K562 (cell line): ENCODE results near the gene ARIH1. TPM values are rescaled to one million over a fixed set of nuclear protein-coding genes. Genes with fewer than 3 reads are reported as not detected.

Experiments
- ARID2 ChIP-seq: fragments of 450-650 bp; IDR thresholded peaks from 2 replicates; pipeline ENCODE4 v1.6.1; 2017; ENCODE audit warnings: antibody characterized with exemption, mild to moderate bottlenecking
- EP400 ChIP-seq: fragments of 450-650 bp; IDR thresholded peaks from 2 replicates; pipeline ENCODE4 v1.6.1; 2017; ENCODE audit warnings: antibody characterized with exemption, mild to moderate bottlenecking, moderate library complexity
- HIVEP1 ChIP-seq: fragments of 250-450 bp; sonication (Bioruptor Pico); IDR thresholded peaks from 2 replicates; pipeline ENCODE4 v1.4.0; 2020; ENCODE audit warnings: mild to moderate bottlenecking
- IFI16 ChIP-seq: fragments of 250-450 bp; sonication (Bioruptor Pico); IDR thresholded peaks from 2 replicates; pipeline ENCODE4 v2.1.2; 2022; ENCODE audit warnings: mild to moderate bottlenecking, inconsistent platforms
- JUND ChIP-seq, 2 experiments: IDR thresholded peaks; 2 replicates in 1 of 2; 3 replicates in 1 of 2; pipeline ENCODE4 v1.6.1; 2011; ENCODE audit warnings: borderline replicate concordance in 2 of 2, low read depth in 2 of 2, low read length in 2 of 2, improper control_type of control experiment in 1 of 2, missing biosample characterization in 1 of 2, missing genetic modification characterization in 1 of 2, missing genetic modification reagents in 1 of 2
- KDM4B ChIP-seq, 2 experiments: fragments of 450-650 bp in 1 of 2; sonication (generic) in 1 of 2; IDR thresholded peaks; 2 replicates each; pipeline ENCODE4 v1.6.1; 2016 to 2017; ENCODE audit warnings: borderline replicate concordance in 2 of 2, antibody characterized with exemption in 1 of 2, low read depth in 1 of 2, mild to moderate bottlenecking in 1 of 2
- KDM5B ChIP-seq: fragments of 200-600 bp; sonication (generic); IDR thresholded peaks from 2 replicates; pipeline ENCODE4 v1.6.1; 2012; ENCODE audit warnings: low read depth, mild to moderate bottlenecking, moderate library complexity, low read length, control low read depth, inconsistent platforms; ENCODE audit not compliant: insufficient replicate concordance
- KLF16 ChIP-seq: IDR thresholded peaks from 2 replicates; pipeline ENCODE4 v1.6.1; 2016; ENCODE audit warnings: antibody characterized with exemption
- MCM3 ChIP-seq: fragments of 450-650 bp; IDR thresholded peaks from 2 replicates; pipeline ENCODE4 v1.6.1; 2016
- NR2F6 ChIP-seq: fragments of 450-650 bp; formaldehyde crosslinking; IDR thresholded peaks from 2 replicates; pipeline ENCODE4 v1.4.0; 2020; ENCODE audit warnings: mild to moderate bottlenecking
- POLR2AphosphoS2 ChIP-seq: IDR thresholded peaks from 2 replicates; pipeline ENCODE4 v1.6.1; 2012; ENCODE audit warnings: low read length, improper control_type of control experiment
- TBL1XR1 ChIP-seq, 2 experiments: IDR thresholded peaks; 2 replicates each; pipeline ENCODE4 v1.6.1; 2012; ENCODE audit warnings: improper control_type of control experiment in 2 of 2, low read length in 2 of 2, mild to moderate bottlenecking in 1 of 2
- U2AF2 ChIP-seq: fragments of 200-400 bp; formaldehyde crosslinking; optimal IDR thresholded peaks from 2 replicates; pipeline ENCODE3; 2017; ENCODE audit warnings: low read depth, mild to moderate bottlenecking, low read length
- ZNF184 ChIP-seq: sonication (generic); formaldehyde crosslinking; IDR thresholded peaks from 2 replicates; pipeline ENCODE4 v1.5.0; 2020; ENCODE audit warnings: missing genetic modification reagents
- ZNF316 ChIP-seq: fragments of 450-650 bp; IDR thresholded peaks from 2 replicates; pipeline ENCODE4 v1.6.1; 2016
- polyA plus RNA-seq, 8 experiments: library from polyadenylated mRNA; depleted of rRNA in 4 of 8; stranded (reverse) in 5 of 8; unstranded in 3 of 8; fragments of >200 nt; fragmentation: Nextera tagmentation in 2 of 8; fragmentation: Illumina TruSeq in 1 of 8; extraction: Ambion mirVana in 2 of 8; extraction: Trizol in 1 of 8; gene quantifications; 2 replicates each; pipeline versions ENCODE4 v1.2.1 to v1.2.3, GENCODE V29; 2011 to 2014; ENCODE audit warnings: inconsistent platforms in 1 of 8, missing spikeins in 1 of 8
- total RNA-seq, 7 experiments: library from RNA; depleted of rRNA in 6 of 7; stranded (reverse); fragments of >200 nt in 6 of 7; fragmentation: Illumina TruSeq in 2 of 7; extraction: Trizol in 2 of 7; gene quantifications; 2 replicates each; pipeline versions ENCODE4 v1.2.1 to v1.2.3, GENCODE V29; 2011 to 2021; ENCODE audit warnings: low replicate concordance in 1 of 7
- TF ChIP-seq, protein P1 (sequence below): IDR thresholded peaks from 3 replicates; pipeline ENCODE4 v1.6.1; 2011; ENCODE audit warnings: borderline replicate concordance, mild to moderate bottlenecking; ENCODE audit not compliant: insufficient read length, insufficient read depth
- TF ChIP-seq, protein P2 (sequence below): fragments of 250-450 bp; sonication (Bioruptor Pico); IDR thresholded peaks from 2 replicates; pipeline ENCODE4 v1.8.0; 2022; ENCODE audit warnings: inconsistent platforms, mild to moderate bottlenecking, moderate library complexity, borderline replicate concordance
- TF ChIP-seq, protein P3 (sequence below): fragments of 250-450 bp; sonication (Bioruptor Pico); IDR thresholded peaks from 2 replicates; pipeline ENCODE4 v1.5.0; 2022; ENCODE audit warnings: mild to moderate bottlenecking
- TF ChIP-seq, protein P4 (sequence below): fragments of 250-450 bp; sonication (Bioruptor Pico); IDR thresholded peaks from 2 replicates; pipeline ENCODE4 v1.4.0; 2020
- TF ChIP-seq, protein P5 (sequence below): fragments of 450-650 bp; formaldehyde crosslinking; IDR thresholded peaks from 2 replicates; pipeline ENCODE4 v1.4.0; 2022; ENCODE audit warnings: missing genetic modification characterization

Gene ARIH1
- total and polyA plus RNA-seq, 9 of the 15 experiments (the other 6 are each of a cell fraction or from before 2014, with no cell fraction given) = 17.7 to 125 (median 31.4) TPM

DNA sequence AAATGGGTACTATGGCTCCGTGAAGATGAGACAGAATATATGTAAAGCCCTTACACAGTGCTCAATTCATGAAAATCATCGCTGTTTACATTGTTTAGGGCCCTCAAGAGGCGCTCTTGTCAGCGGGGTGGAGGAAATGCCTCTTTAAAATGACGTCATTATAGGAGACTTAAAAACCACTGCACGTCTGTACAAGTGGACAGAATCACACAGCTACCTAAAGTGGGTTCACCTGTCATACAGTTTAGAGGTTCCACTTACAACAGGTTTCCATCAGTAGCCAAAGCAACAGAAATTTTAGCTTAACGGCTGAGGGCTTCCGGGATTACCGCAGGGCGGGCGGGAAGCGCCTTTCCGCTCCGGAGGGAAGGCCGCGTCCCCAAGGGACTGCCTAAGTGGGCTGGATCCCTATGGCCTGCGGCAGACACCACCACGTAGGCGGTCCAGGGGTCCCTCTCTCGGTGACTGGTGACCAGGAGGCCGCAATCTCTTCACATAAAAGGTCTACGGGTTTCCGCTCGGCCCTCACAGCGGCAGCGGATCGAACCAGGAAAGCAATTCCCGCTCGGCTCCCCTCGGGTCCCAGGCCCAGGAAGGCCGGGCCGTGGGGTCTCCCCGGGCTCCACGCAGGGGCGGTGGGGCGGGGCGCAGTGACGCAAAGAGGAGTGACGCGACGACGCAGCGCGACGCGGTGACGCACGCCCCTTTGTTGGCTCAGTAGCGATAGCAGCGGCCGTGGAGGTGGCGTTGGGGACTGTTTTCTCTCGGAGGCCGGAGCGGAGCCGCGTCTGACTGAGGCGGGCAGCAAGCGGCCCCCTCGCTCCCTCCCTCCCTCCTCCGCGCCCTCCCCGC, at the start of gene ARIH1 (continued):
- TF ChIP-seq KDM4B (IDR thresholded peaks at IDR 0.05; ENCODE audit: borderline replicate concordance in 2 of 2, low read depth in 1 of 2) (no peak; a peak in 1 of 4 replicates), HIVEP1 (CRISPR knock-in tag) (peak; percentile 69), POLR2AphosphoS2 (no peak; the same call in 1 of the 2 replicates), KDM5B (peak; percentile 94), ZNF316 (no peak), JUND (IDR thresholded peaks at IDR 0.05; ENCODE audit: borderline replicate concordance, low read depth, low read length) (peak; percentile 99), JUND (tag; IDR thresholded peaks at IDR 0.05; ENCODE audit: borderline replicate concordance, low read depth, low read length) (peak; percentile 99), MCM3 (no peak), U2AF2 (no peak), TBL1XR1 (IDR thresholded peaks at IDR 0.05; ENCODE audit: low read length in 2 of 2) (peak in 1 of 2 experiments; percentile 66; a peak in 2 of 4 replicates), ARID2 (no peak), KLF16 (peak; percentile 38; the same call in 1 of the 2 replicates), EP400 (peak; percentile 96), NR2F6 (CRISPR knock-in tag) (no peak), ZNF184 (CRISPR knock-in tag) (no peak), IFI16 (CRISPR knock-in tag) (no peak)
- TF ChIP-seq, protein P1, sequence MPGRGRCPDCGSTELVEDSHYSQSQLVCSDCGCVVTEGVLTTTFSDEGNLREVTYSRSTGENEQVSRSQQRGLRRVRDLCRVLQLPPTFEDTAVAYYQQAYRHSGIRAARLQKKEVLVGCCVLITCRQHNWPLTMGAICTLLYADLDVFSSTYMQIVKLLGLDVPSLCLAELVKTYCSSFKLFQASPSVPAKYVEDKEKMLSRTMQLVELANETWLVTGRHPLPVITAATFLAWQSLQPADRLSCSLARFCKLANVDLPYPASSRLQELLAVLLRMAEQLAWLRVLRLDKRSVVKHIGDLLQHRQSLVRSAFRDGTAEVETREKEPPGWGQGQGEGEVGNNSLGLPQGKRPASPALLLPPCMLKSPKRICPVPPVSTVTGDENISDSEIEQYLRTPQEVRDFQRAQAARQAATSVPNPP = no peak
- TF ChIP-seq, protein P2, sequence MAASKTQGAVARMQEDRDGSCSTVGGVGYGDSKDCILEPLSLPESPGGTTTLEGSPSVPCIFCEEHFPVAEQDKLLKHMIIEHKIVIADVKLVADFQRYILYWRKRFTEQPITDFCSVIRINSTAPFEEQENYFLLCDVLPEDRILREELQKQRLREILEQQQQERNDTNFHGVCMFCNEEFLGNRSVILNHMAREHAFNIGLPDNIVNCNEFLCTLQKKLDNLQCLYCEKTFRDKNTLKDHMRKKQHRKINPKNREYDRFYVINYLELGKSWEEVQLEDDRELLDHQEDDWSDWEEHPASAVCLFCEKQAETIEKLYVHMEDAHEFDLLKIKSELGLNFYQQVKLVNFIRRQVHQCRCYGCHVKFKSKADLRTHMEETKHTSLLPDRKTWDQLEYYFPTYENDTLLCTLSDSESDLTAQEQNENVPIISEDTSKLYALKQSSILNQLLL (CRISPR knock-in tag) = no peak; the same call in 1 of the 2 replicates
- TF ChIP-seq, protein P3, sequence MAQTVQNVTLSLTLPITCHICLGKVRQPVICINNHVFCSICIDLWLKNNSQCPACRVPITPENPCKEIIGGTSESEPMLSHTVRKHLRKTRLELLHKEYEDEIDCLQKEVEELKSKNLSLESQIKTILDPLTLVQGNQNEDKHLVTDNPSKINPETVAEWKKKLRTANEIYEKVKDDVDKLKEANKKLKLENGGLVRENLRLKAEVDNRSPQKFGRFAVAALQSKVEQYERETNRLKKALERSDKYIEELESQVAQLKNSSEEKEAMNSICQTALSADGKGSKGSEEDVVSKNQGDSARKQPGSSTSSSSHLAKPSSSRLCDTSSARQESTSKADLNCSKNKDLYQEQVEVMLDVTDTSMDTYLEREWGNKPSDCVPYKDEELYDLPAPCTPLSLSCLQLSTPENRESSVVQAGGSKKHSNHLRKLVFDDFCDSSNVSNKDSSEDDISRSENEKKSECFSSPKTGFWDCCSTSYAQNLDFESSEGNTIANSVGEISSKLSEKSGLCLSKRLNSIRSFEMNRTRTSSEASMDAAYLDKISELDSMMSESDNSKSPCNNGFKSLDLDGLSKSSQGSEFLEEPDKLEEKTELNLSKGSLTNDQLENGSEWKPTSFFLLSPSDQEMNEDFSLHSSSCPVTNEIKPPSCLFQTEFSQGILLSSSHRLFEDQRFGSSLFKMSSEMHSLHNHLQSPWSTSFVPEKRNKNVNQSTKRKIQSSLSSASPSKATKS = 0 out of 2 replicates have a peak, but pooled peaks have one; percentile 12
- TF ChIP-seq, protein P4, sequence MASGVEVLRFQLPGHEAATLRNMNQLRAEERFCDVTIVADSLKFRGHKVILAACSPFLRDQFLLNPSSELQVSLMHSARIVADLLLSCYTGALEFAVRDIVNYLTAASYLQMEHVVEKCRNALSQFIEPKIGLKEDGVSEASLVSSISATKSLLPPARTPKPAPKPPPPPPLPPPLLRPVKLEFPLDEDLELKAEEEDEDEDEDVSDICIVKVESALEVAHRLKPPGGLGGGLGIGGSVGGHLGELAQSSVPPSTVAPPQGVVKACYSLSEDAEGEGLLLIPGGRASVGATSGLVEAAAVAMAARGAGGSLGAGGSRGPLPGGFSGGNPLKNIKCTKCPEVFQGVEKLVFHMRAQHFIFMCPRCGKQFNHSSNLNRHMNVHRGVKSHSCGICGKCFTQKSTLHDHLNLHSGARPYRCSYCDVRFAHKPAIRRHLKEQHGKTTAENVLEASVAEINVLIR (CRISPR knock-in tag) = peak; percentile 92
- TF ChIP-seq, protein P5, sequence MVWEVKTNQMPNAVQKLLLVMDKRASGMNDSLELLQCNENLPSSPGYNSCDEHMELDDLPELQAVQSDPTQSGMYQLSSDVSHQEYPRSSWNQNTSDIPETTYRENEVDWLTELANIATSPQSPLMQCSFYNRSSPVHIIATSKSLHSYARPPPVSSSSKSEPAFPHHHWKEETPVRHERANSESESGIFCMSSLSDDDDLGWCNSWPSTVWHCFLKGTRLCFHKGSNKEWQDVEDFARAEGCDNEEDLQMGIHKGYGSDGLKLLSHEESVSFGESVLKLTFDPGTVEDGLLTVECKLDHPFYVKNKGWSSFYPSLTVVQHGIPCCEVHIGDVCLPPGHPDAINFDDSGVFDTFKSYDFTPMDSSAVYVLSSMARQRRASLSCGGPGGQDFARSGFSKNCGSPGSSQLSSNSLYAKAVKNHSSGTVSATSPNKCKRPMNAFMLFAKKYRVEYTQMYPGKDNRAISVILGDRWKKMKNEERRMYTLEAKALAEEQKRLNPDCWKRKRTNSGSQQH (CRISPR knock-in tag) = 0 out of 2 replicates have a peak, but pooled peaks have one; percentile 44
